ENCODE measurements around the gene PGM1. TPM values are rescaled to one million over a fixed set of nuclear protein-coding genes. Genes with fewer than 3 reads are reported as not detected.

Gene PGM1
- total RNA-seq, 1 experiment from 2014 or later, result 10.7 TPM

DNA sequence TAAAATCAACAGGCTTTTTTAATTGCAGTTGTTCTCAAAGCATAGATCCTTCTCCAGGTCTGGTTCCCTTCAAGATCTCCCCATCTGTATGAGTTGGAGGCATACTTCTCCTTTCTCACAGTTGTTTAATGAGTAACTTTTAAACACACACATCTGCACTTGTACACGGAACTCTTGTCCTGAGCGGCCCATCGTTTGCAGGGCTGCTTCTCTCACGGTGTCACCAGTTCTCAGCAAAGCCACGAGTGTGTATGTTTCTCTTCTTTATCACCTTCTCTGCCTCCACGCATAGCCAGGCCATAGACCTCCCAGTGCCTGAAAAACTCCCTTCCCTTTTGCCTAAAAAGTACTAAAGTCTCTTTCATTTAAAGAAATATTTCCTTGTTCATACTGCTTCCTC is 111.9 kb downstream of the PGM1 start:
- Histone ChIP-seq H3K36me3 (ENCODE audit: insufficient read depth, low read length, poor library complexity, severe bottlenecking) (no peaks in the 10 kb centered on the region), H3K4me1 (ENCODE audit: insufficient read depth, low read length, poor library complexity, severe bottlenecking) (peaks cover 3% of the 10 kb centered on the region), H3K27me3 (replicated peaks; ENCODE audit: insufficient read depth, low read depth, low read length, poor library complexity) (no peaks in the 10 kb centered on the region), H3K9me3 (ENCODE audit: low read depth, low read length, poor library complexity, severe bottlenecking) (no peaks in the 10 kb centered on the region), H3K27ac (ENCODE audit: low read depth, low read length, poor library complexity, severe bottlenecking) (no peak overlapping the region), H3K4me3 (ENCODE audit: low read depth, low read length, poor library complexity, severe bottlenecking) (no peak overlapping the region)
- no peak for DNase-seq (ENCODE audit: low spot score)
- no peak for TF ChIP-seq EZH2 (IDR thresholded peaks at IDR 0.05; ENCODE audit: borderline replicate concordance, low read depth, low read length, poor library complexity, severe bottlenecking)
- TF ChIP-seq, protein P1, sequence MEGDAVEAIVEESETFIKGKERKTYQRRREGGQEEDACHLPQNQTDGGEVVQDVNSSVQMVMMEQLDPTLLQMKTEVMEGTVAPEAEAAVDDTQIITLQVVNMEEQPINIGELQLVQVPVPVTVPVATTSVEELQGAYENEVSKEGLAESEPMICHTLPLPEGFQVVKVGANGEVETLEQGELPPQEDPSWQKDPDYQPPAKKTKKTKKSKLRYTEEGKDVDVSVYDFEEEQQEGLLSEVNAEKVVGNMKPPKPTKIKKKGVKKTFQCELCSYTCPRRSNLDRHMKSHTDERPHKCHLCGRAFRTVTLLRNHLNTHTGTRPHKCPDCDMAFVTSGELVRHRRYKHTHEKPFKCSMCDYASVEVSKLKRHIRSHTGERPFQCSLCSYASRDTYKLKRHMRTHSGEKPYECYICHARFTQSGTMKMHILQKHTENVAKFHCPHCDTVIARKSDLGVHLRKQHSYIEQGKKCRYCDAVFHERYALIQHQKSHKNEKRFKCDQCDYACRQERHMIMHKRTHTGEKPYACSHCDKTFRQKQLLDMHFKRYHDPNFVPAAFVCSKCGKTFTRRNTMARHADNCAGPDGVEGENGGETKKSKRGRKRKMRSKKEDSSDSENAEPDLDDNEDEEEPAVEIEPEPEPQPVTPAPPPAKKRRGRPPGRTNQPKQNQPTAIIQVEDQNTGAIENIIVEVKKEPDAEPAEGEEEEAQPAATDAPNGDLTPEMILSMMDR (conservative IDR thresholded peaks at IDR 0.05; ENCODE audit: low read depth, low read length), result no peak
- BruUV-seq (replicated peaks), result no TSS peak
- intact Hi-C loops (cut with micrococcal nuclease; ENCODE audit: unreplicated experiment), result no loop called here
- ChIA-PET POLR2A (ENCODE audit: low non-redundant PET) (no interaction called here), CTCF (no interaction called here)

DNA sequence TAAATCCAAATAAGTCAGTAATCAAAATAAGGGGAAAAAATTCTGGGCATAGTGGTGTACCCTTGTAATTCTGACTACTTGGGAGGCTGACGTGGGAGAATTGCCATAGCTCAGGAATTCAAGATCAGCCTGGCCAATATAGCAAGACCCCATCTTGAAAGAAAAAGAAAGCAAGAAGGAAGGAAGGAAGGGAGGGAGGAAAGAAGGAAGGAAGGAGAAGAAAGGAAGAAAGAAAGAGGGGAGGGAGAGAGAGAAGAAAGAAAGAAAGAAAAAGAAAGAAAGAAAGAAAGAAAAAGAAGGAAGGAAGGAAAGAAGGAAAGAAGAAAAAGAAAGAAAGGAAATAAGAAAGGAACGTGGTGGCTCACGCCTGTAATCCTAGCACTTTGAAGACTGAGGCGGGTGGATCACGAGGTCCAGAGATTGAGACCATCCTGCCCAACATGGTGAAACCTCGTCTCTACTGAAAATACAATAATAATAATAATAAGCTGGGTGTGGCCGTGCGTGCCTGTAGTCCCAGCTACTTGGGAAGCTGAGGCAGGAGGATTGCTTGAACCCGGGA is 116.1 kb downstream of the PGM1 start:
- CTCF ChIA-PET, result interaction anchor here (0.6 to 1.3 kb wide), 2 partner anchors 17 to 559 kb away, joined by 13 to 18 read pairs; no protein-coding TSS in a partner anchor
- no peak overlapping the region for H3K4me3 ChIP-seq (ENCODE audit: low read depth, low read length, poor library complexity, severe bottlenecking)
- no TSS peak for BruUV-seq (replicated peaks)

More for the DNA sequence above, 116.1 kb downstream of the PGM1 start:
- intact Hi-C loops (cut with micrococcal nuclease; ENCODE audit: unreplicated experiment), result no loop called here
- TF ChIP-seq, protein P1 (conservative IDR thresholded peaks at IDR 0.05; ENCODE audit: low read depth, low read length), result no peak
- no peak for TF ChIP-seq EZH2 (IDR thresholded peaks at IDR 0.05; ENCODE audit: borderline replicate concordance, low read depth, low read length, poor library complexity, severe bottlenecking)
- H3K27me3 ChIP-seq (replicated peaks; ENCODE audit: insufficient read depth, low read depth, low read length, poor library complexity), result no peaks in the 10 kb centered on the region
- H3K27ac ChIP-seq (ENCODE audit: low read depth, low read length, poor library complexity, severe bottlenecking), result no peak overlapping the region
- H3K9me3 ChIP-seq (ENCODE audit: low read depth, low read length, poor library complexity, severe bottlenecking), result no peaks in the 10 kb centered on the region
- POLR2A ChIA-PET (ENCODE audit: low non-redundant PET), result no interaction called here
- no peaks in the 10 kb centered on the region for H3K36me3 ChIP-seq (ENCODE audit: insufficient read depth, low read length, poor library complexity, severe bottlenecking)
- H3K4me1 ChIP-seq (ENCODE audit: insufficient read depth, low read length, poor library complexity, severe bottlenecking), result peaks cover 7% of the 10 kb centered on the region
- no peak for DNase-seq (ENCODE audit: low spot score)

Other genes starting within 250 kb of the PGM1 start
- gene ALG6, start 225.8 kb upstream of the PGM1 start, total RNA-seq (2021), result 33.0 and 33.4 TPM in 2 replicates
- 70.7 and 75.0 TPM in 2 replicates for gene ITGB3BP, start 70.2 kb upstream of the PGM1 start, total RNA-seq (2021)
- gene EFCAB7, start 69.9 kb upstream of the PGM1 start, total RNA-seq (2021), result 17.8 and 21.6 TPM in 2 replicates
- 7.4 and 8.3 TPM in 2 replicates for gene ROR1, start 180.6 kb downstream of the PGM1 start, total RNA-seq (2021)